WTC11 (cell line): ENCODE measurements around the gene AGAP1. TPM values are rescaled to one million over a fixed set of nuclear protein-coding genes. Genes with fewer than 3 reads are reported as not detected.

ENCODE experiments used
- ATAC-seq: fragments of 200-7000 bp; cut with Tn5 transposase; 2 replicates; pipeline ENCODE4 v1.10.0; 2021; ENCODE audit warnings: mild to moderate bottlenecking, moderate library complexity
- CTCF ChIA-PET: fragments of 300-600 bp; sonication (Branson Sonifier 250); formaldehyde crosslinking; loops from one replicate; lab custom pipeline; 2021; ENCODE audit warnings: antibody characterized with exemption; lab: Charles Lee
- POLR2A ChIA-PET: fragments of 350-600 bp; sonication (Branson Sonifier 250); formaldehyde crosslinking; loops from one replicate; lab custom pipeline; 2021; ENCODE audit warnings: antibody characterized with exemption; lab: Charles Lee
- DNase-seq: peaks from one replicate; pipeline ENCODE4 v3.0.0; 2021; ENCODE audit warnings: low spot score
- H3K27ac Mint-ChIP-seq: 2 replicates; pipeline ENCODE4 v1.8.0; 2021; ENCODE audit warnings: mixed read lengths
- H3K27me3 Mint-ChIP-seq: 2 replicates; pipeline ENCODE4 v1.8.0; 2021; ENCODE audit warnings: low read depth, mild to moderate bottlenecking, moderate library complexity, mixed read lengths
- H3K36me3 Mint-ChIP-seq: 2 replicates; pipeline ENCODE4 v1.8.0; 2021; ENCODE audit warnings: mixed read lengths
- H3K4me1 Mint-ChIP-seq: 2 replicates; pipeline ENCODE4 v1.8.0; 2022; ENCODE audit warnings: mixed read lengths
- H3K4me3 Mint-ChIP-seq: 2 replicates; pipeline ENCODE4 v1.8.0; 2021; ENCODE audit warnings: mild to moderate bottlenecking, moderate library complexity, mixed read lengths
- H3K9me3 Mint-ChIP-seq: 2 replicates; pipeline ENCODE4 v1.8.0; 2021; ENCODE audit warnings: mixed read lengths
- ATF2 ChIP-seq: sonication (generic); formaldehyde crosslinking; IDR thresholded peaks from 2 replicates; pipeline ENCODE4 v1.8.1; 2022; ENCODE audit warnings: low read depth, missing genetic modification reagents, borderline replicate concordance
- ATF6 ChIP-seq: sonication (generic); formaldehyde crosslinking; IDR thresholded peaks from 2 replicates; pipeline ENCODE4 v1.8.1; 2023; ENCODE audit warnings: mild to moderate bottlenecking, missing genetic modification reagents
- CREM ChIP-seq: sonication (generic); formaldehyde crosslinking; IDR thresholded peaks from 2 replicates; pipeline ENCODE4 v1.8.1; 2022; ENCODE audit warnings: mild to moderate bottlenecking, missing genetic modification reagents, moderate library complexity
- ELF4 ChIP-seq: sonication (generic); formaldehyde crosslinking; IDR thresholded peaks from 2 replicates; pipeline ENCODE4 v1.8.1; 2022; ENCODE audit warnings: low read depth, mild to moderate bottlenecking, moderate library complexity, missing genetic modification reagents
- ESRRA ChIP-seq: sonication (generic); formaldehyde crosslinking; IDR thresholded peaks from 2 replicates; pipeline ENCODE4 v1.8.1; 2022; ENCODE audit warnings: mild to moderate bottlenecking, missing genetic modification reagents, borderline replicate concordance
- GABPB1 ChIP-seq: sonication (generic); formaldehyde crosslinking; IDR thresholded peaks from 2 replicates; pipeline ENCODE4 v1.8.1; 2023; ENCODE audit warnings: mild to moderate bottlenecking, missing genetic modification reagents
- GRHL2 ChIP-seq: fragments of 250-450 bp; sonication (Bioruptor Pico); IDR thresholded peaks from 2 replicates; pipeline ENCODE4 v1.8.0; 2022; ENCODE audit warnings: mild to moderate bottlenecking, moderate library complexity; ENCODE audit not compliant: insufficient replicate concordance, severe bottlenecking
- GTF2I ChIP-seq: fragments of 250-450 bp; sonication (Bioruptor Pico); conservative IDR thresholded peaks from 2 replicates; pipeline ENCODE4 v1.4.0; 2021; ENCODE audit warnings: mild to moderate bottlenecking
- HMGA2 ChIP-seq: fragments of 250-450 bp; sonication (Bioruptor Pico); IDR thresholded peaks from 2 replicates; pipeline ENCODE4 v1.4.0; 2021; ENCODE audit warnings: mild to moderate bottlenecking, moderate library complexity
- JUN ChIP-seq: sonication (generic); formaldehyde crosslinking; IDR thresholded peaks from 2 replicates; pipeline ENCODE4 v1.8.0; 2023; ENCODE audit warnings: mild to moderate bottlenecking, missing genetic modification reagents
- MLX ChIP-seq: sonication (generic); formaldehyde crosslinking; IDR thresholded peaks from 2 replicates; pipeline ENCODE4 v1.8.1; 2023; ENCODE audit warnings: mild to moderate bottlenecking, missing genetic modification reagents, moderate library complexity
- MXD4 ChIP-seq: fragments of 250-450 bp; sonication (Bioruptor Pico); IDR thresholded peaks from 2 replicates; pipeline ENCODE4 v1.8.0; 2021; ENCODE audit warnings: mild to moderate bottlenecking, moderate library complexity, borderline replicate concordance
- MYBL2 ChIP-seq: sonication (generic); formaldehyde crosslinking; IDR thresholded peaks from 2 replicates; pipeline ENCODE4 v1.8.1; 2023; ENCODE audit warnings: mild to moderate bottlenecking, moderate library complexity, missing genetic modification reagents
- NFATC4 ChIP-seq: fragments of 250-450 bp; sonication (Bioruptor Pico); IDR thresholded peaks from 2 replicates; pipeline ENCODE4 v1.9.0; 2021; ENCODE audit warnings: mild to moderate bottlenecking
- PRDM15 ChIP-seq: sonication (generic); formaldehyde crosslinking; IDR thresholded peaks from 2 replicates; pipeline ENCODE4 v1.8.0; 2022; ENCODE audit warnings: missing genetic modification reagents
- PREB ChIP-seq: sonication (generic); formaldehyde crosslinking; IDR thresholded peaks from 2 replicates; pipeline ENCODE4 v1.8.1; 2022; ENCODE audit warnings: mild to moderate bottlenecking, missing genetic modification reagents, moderate library complexity, borderline replicate concordance
- SOX15 ChIP-seq: fragments of 250-450 bp; sonication (Bioruptor Pico); IDR thresholded peaks from 2 replicates; pipeline ENCODE4 v1.9.0; 2021; ENCODE audit warnings: mild to moderate bottlenecking
- SP1 ChIP-seq: sonication (generic); formaldehyde crosslinking; conservative IDR thresholded peaks from 2 replicates; pipeline ENCODE4 v1.8.1; 2022; ENCODE audit warnings: missing genetic modification reagents
- TEAD4 ChIP-seq: sonication (generic); formaldehyde crosslinking; IDR thresholded peaks from 2 replicates; pipeline ENCODE4 v1.8.0; 2022; ENCODE audit warnings: mild to moderate bottlenecking, missing genetic modification reagents
- ZNF281 ChIP-seq: sonication (generic); formaldehyde crosslinking; IDR thresholded peaks from 2 replicates; pipeline ENCODE4 v1.8.0; 2023; ENCODE audit warnings: mild to moderate bottlenecking, missing genetic modification reagents
- ZNF512 ChIP-seq: sonication (generic); formaldehyde crosslinking; IDR thresholded peaks from 2 replicates; pipeline ENCODE4 v1.8.1; 2022; ENCODE audit warnings: missing genetic modification reagents, borderline replicate concordance
- total RNA-seq: library from RNA; stranded (reverse); gene quantifications from 3 replicates; pipeline ENCODE4 v1.2.3, GENCODE V29; 2021

AGAP1 gene
- total RNA-seq, 1 experiment from 2014 or later: 49.3 TPM

- Mint-ChIP-seq H3K27me3 (no peaks in the 10 kb centered on the region), H3K36me3 (no peaks in the 10 kb centered on the region), H3K27ac (no peak overlapping the region), H3K9me3 (no peaks in the 10 kb centered on the region), H3K4me1 (peaks cover 51% of the 10 kb centered on the region), H3K4me3 (no peak overlapping the region)
- no peak for ATAC-seq
- TF ChIP-seq MLX (no peak), GABPB1 (CRISPR knock-in tag) (no peak), PRDM15 (CRISPR knock-in tag) (no peak), NFATC4 (CRISPR knock-in tag) (no peak), MYBL2 (CRISPR knock-in tag) (no peak)
- CTCF ChIA-PET: interaction anchor here (1.6 to 2.0 kb wide), 2 partner anchors 17 to 39 kb away, joined by 4 to 5 read pairs; no protein-coding TSS in a partner anchor
- DNase-seq: no peak
- POLR2A ChIA-PET: no interaction called here
Observed at GRCh38 chr2:235728800-235729556, 235.1 kb downstream of the AGAP1 start.

- Mint-ChIP-seq H3K36me3 (0 out of 2 replicates have a peak, but pooled peaks cover 2% of the 10 kb centered on the region), H3K4me3 (no peak overlapping the region), H3K9me3 (no peaks in the 10 kb centered on the region), H3K27me3 (no peaks in the 10 kb centered on the region), H3K27ac (no peak overlapping the region), H3K4me1 (peaks cover 50% of the 10 kb centered on the region)
- POLR2A ChIA-PET: no interaction called here
- CTCF ChIA-PET: interaction anchor here (2.0 kb wide), 1 partner anchor 17 kb away, joined by 5 read pairs; no protein-coding TSS in a partner anchor
- ATAC-seq (no peak), DNase-seq (no peak)
- TF ChIP-seq SOX15: no peak
- TF ChIP-seq TEAD4: no peak
- no peak for TF ChIP-seq PREB (CRISPR knock-in tag)
- TF ChIP-seq GTF2I (CRISPR knock-in tag): no peak
- TF ChIP-seq HMGA2: no peak
- no peak for TF ChIP-seq ZNF512
- no peak for TF ChIP-seq ATF2 (CRISPR knock-in tag)
- TF ChIP-seq CREM (CRISPR knock-in tag): no peak
- no peak for TF ChIP-seq SP1 (CRISPR knock-in tag)
- no peak for TF ChIP-seq ESRRA (CRISPR knock-in tag)
- TF ChIP-seq ELF4 (CRISPR knock-in tag): no peak
- no peak for TF ChIP-seq ZNF281 (CRISPR knock-in tag)
- TF ChIP-seq JUN (CRISPR knock-in tag): no peak
- TF ChIP-seq MXD4 (CRISPR knock-in tag): no peak
- TF ChIP-seq ATF6 (CRISPR knock-in tag): no peak
- no peak for TF ChIP-seq GRHL2 (CRISPR knock-in tag)
Observed at GRCh38 chr2:235729557-235729947, 235.7 kb downstream of the AGAP1 start.
